ENCODE data around the gene RGL3.
"Not testable (repeated sequence)": the region's sequence is repeated elsewhere in the genome, so short reads cannot be mapped to it uniquely, and the experiment has no call there.

The RGL3 gene

DNA sequence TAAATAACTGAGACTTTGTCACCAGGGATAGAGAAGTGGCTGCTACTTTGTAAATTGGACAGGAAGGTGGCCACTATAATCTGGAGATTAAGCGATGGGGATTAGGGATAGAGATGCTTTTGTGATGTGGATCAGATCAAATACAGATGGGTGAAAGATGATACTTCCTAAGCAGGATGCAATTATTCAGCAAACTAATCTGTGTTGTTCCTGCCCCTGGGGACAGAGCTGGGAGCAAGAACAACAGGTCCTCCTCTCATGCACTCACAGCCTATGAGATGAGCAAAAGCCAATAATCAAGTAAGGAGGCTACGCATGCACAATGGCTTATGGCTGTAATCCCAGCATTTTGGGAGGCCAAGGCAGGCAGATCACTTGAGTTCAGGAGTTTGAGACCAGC is 4.6 kb downstream of the RGL3 start:
- Histone ChIP-seq H3K18ac (ENCODE audit: low read length) (no peak overlapping the region), H3K79me1 (ENCODE audit: low read length) (peaks cover 7% of the 10 kb centered on the region), H4K8ac (ENCODE audit: low read depth, low read length) (no peak overlapping the region), H3K9ac (ENCODE audit: low read length) (no peak overlapping the region), H3K27ac (ENCODE audit: low read depth, low read length) (no peak overlapping the region), H3K36me3 (ENCODE audit: control insufficient read depth in 1 of 2, insufficient read depth in 2 of 2, low read length in 2 of 2) (no peaks in the 10 kb centered on the region), H3K14ac (ENCODE audit: low read length) (no peak overlapping the region), H2AFZ (ENCODE audit: insufficient read depth, low read length, poor library complexity) (no peak overlapping the region), H2BK120ac (ENCODE audit: insufficient read depth, low read length, poor library complexity) (no peak overlapping the region), H2AK5ac (ENCODE audit: low read length) (no peak overlapping the region), H3K23ac (ENCODE audit: low read length) (no peak overlapping the region), H3K4me3 (ENCODE audit: low read depth, low read length) (no peak overlapping the region), H2BK5ac (ENCODE audit: low read depth, low read length, poor library complexity) (no peak overlapping the region), H4K91ac (ENCODE audit: low read depth, low read length) (no peak overlapping the region), H3K9me3 (ENCODE audit: insufficient read depth, low read depth, low read length) (peaks cover 2% of the 10 kb centered on the region), H3K79me2 (ENCODE audit: control insufficient read depth, insufficient read depth, low read length, poor library complexity) (peaks cover 2% of the 10 kb centered on the region), H3K27me3 (ENCODE audit: insufficient read depth, low read length) (no peaks in the 10 kb centered on the region), H3K4me2 (ENCODE audit: low read length) (no peak overlapping the region), H4K12ac (ENCODE audit: low read depth, low read length) (no peak overlapping the region), H3K4ac (ENCODE audit: low read depth, low read length) (no peak overlapping the region), H3K4me1 (ENCODE audit: control insufficient read depth in 1 of 2, insufficient read depth in 2 of 2, low read length in 2 of 2) (peaks cover 3% of the 10 kb centered on the region in 2 experiments), H2BK12ac (ENCODE audit: low read length) (no peak overlapping the region)
- DNase-seq: no peak
- WGBS (ENCODE audit: extremely low coverage, insufficient coverage, insufficient read length): no CpG with 5 or more reads among the region's 2 CpGs

DNA sequence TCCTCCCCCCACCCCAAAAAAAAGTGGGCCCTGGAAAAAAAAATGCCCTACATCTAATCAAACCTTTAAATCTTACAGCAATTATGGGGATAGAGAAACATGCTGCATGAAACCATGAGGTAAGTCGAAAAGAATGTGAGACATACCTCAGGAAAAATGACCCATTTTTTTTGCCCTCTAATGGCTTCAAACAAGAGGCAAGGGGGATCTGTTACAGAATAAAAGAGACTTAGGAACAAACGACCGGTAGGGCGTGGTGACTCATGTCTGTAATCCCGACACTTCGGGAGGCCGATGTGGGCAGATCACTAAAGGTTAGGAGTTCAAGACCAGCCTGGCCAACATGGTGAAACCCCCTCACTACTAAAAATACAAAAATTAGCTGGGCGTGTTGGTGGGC is 8.4 kb downstream of the RGL3 start:
- no peak overlapping the region for H4K91ac ChIP-seq (ENCODE audit: low read depth, low read length)
- no peaks in the 10 kb centered on the region for H3K79me2 ChIP-seq (ENCODE audit: control insufficient read depth, insufficient read depth, low read length, poor library complexity)

DNA sequence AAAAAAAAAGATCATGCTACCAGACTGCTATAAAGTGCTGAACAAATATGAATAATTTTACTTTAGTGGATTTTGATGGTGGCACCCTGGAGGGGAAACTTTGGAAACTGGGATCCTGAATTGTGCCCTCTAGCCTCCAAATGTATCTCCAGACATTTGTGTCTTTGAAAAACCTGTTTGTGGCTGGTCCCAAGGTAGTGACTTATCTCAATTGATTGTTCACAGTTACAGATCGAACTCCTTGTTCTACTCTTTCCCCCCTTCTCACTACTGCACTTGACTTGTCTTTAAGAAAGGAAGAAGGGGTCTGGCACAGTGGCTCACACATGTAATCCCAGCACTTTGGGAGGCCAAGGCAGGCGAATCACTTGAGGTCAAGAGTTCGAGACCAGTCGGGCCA is 10.5 kb downstream of the RGL3 start:
- Histone ChIP-seq H3K18ac (ENCODE audit: low read length) (no peak overlapping the region), H3K79me1 (ENCODE audit: low read length) (no peaks in the 10 kb centered on the region), H3K27me3 (ENCODE audit: insufficient read depth, low read length) (no peaks in the 10 kb centered on the region), H2BK12ac (ENCODE audit: low read length) (no peak overlapping the region), H3K4me2 (ENCODE audit: low read length) (no peak overlapping the region), H2AFZ (ENCODE audit: insufficient read depth, low read length, poor library complexity) (no peak overlapping the region), H3K36me3 (ENCODE audit: control insufficient read depth in 1 of 2, insufficient read depth in 2 of 2, low read length in 2 of 2) (peaks cover 10 to 11% of the 10 kb centered on the region in 2 experiments), H2BK120ac (ENCODE audit: insufficient read depth, low read length, poor library complexity) (no peak overlapping the region), H4K12ac (ENCODE audit: low read depth, low read length) (no peak overlapping the region), H2BK5ac (ENCODE audit: low read depth, low read length, poor library complexity) (no peak overlapping the region), H3K79me2 (ENCODE audit: control insufficient read depth, insufficient read depth, low read length, poor library complexity) (no peaks in the 10 kb centered on the region), H4K91ac (ENCODE audit: low read depth, low read length) (no peak overlapping the region), H3K9me3 (ENCODE audit: insufficient read depth, low read depth, low read length) (peaks cover 1% of the 10 kb centered on the region), H3K9ac (ENCODE audit: low read length) (no peak overlapping the region), H3K23ac (ENCODE audit: low read length) (no peak overlapping the region), H3K4me1 (ENCODE audit: control insufficient read depth in 1 of 2, insufficient read depth in 2 of 2, low read length in 2 of 2) (no peaks in the 10 kb centered on the region), H3K14ac (ENCODE audit: low read length) (no peak overlapping the region), H2AK5ac (ENCODE audit: low read length) (no peak overlapping the region), H3K27ac (ENCODE audit: low read depth, low read length) (no peak overlapping the region), H3K4me3 (ENCODE audit: low read depth, low read length) (no peak overlapping the region), H3K4ac (ENCODE audit: low read depth, low read length) (no peak overlapping the region), H4K8ac (ENCODE audit: low read depth, low read length) (no peak overlapping the region)
- no peak for DNase-seq
- no CpG with 5 or more reads among the region's 4 CpGs for WGBS (ENCODE audit: extremely low coverage, insufficient coverage, insufficient read length)

More for the DNA sequence above, 8.4 kb downstream of the RGL3 start:
- DNase-seq: peak; percentile 24 to 60
- no CpG with 5 or more reads among the region's 8 CpGs for WGBS (ENCODE audit: extremely low coverage, insufficient coverage, insufficient read length)
- H3K4me2 ChIP-seq (ENCODE audit: low read length): no peak overlapping the region
- H3K23ac ChIP-seq (ENCODE audit: low read length): no peak overlapping the region
- no peak overlapping the region for H3K14ac ChIP-seq (ENCODE audit: low read length)
- no peaks in the 10 kb centered on the region for H3K9me3 ChIP-seq (ENCODE audit: insufficient read depth, low read depth, low read length)
- no peak overlapping the region for H2BK5ac ChIP-seq (ENCODE audit: low read depth, low read length, poor library complexity)
- no peak overlapping the region for H4K8ac ChIP-seq (ENCODE audit: low read depth, low read length)
- peaks cover 3 to 5% of the 10 kb centered on the region in 2 experiments for H3K36me3 ChIP-seq (ENCODE audit: control insufficient read depth in 1 of 2, insufficient read depth in 2 of 2, low read length in 2 of 2)
- H2BK120ac ChIP-seq (ENCODE audit: insufficient read depth, low read length, poor library complexity): no peak overlapping the region
- H3K4ac ChIP-seq (ENCODE audit: low read depth, low read length): no peak overlapping the region
- no peak overlapping the region for H4K12ac ChIP-seq (ENCODE audit: low read depth, low read length)
- no peak overlapping the region for H2BK12ac ChIP-seq (ENCODE audit: low read length)
- no peaks in the 10 kb centered on the region for H3K4me1 ChIP-seq (ENCODE audit: control insufficient read depth in 1 of 2, insufficient read depth in 2 of 2, low read length in 2 of 2)
- no peak overlapping the region for H3K18ac ChIP-seq (ENCODE audit: low read length)
- H3K27me3 ChIP-seq (ENCODE audit: insufficient read depth, low read length): no peaks in the 10 kb centered on the region
- no peak overlapping the region for H3K9ac ChIP-seq (ENCODE audit: low read length)
- no peaks in the 10 kb centered on the region for H3K79me1 ChIP-seq (ENCODE audit: low read length)
- no peak overlapping the region for H3K4me3 ChIP-seq (ENCODE audit: low read depth, low read length)
- no peak overlapping the region for H2AK5ac ChIP-seq (ENCODE audit: low read length)
- H3K27ac ChIP-seq (ENCODE audit: low read depth, low read length): peak overlapping the region; percentile 29
- no peak overlapping the region for H2AFZ ChIP-seq (ENCODE audit: insufficient read depth, low read length, poor library complexity)

DNA sequence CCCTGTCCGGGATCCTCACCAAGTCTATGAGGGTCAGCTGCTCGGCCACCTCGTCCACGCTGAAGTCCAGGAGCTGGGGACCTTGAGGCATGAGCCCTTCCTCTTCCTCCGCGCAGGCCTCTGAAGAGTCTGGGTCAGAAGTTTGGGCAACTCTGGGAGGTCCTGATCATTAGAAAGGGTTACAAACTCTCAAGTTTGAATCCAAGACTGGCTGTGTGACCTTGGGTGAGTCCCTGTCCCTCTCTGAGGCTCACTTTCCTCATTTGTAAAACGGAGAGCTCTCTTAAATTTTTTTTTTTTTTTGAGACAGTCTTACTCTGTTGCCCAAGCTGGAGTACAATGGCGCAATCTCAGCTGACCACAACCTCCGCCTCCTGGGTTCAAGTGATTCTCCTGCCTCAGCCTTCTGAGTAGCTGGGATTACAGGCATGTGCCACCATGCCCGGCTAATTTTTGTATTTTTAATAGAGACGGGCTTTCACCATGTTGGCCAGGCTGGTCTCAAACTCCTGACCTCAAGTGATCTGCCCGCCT is 12.3 kb downstream of the RGL3 start:
- WGBS (ENCODE audit: extremely low coverage, insufficient coverage, insufficient read length): no CpG with 5 or more reads among the region's 12 CpGs

More for the DNA sequence above, 12.3 kb downstream of the RGL3 start:
- not testable (repeated sequence) for H3K18ac ChIP-seq (ENCODE audit: low read length); DNase-seq; H3K9me3 ChIP-seq (ENCODE audit: insufficient read depth, low read depth, low read length); H3K27me3 ChIP-seq (ENCODE audit: insufficient read depth, low read length); H3K79me2 ChIP-seq (ENCODE audit: control insufficient read depth, insufficient read depth, low read length, poor library complexity); H3K4me2 ChIP-seq (ENCODE audit: low read length); H2AFZ ChIP-seq (ENCODE audit: insufficient read depth, low read length, poor library complexity); H3K27ac ChIP-seq (ENCODE audit: low read depth, low read length); H3K14ac ChIP-seq (ENCODE audit: low read length); H3K4me3 ChIP-seq (ENCODE audit: low read depth, low read length); H4K12ac ChIP-seq (ENCODE audit: low read depth, low read length); H3K4me1 ChIP-seq (ENCODE audit: control insufficient read depth in 1 of 2, insufficient read depth in 2 of 2, low read length in 2 of 2); H2BK120ac ChIP-seq (ENCODE audit: insufficient read depth, low read length, poor library complexity); H3K4ac ChIP-seq (ENCODE audit: low read depth, low read length); H3K79me1 ChIP-seq (ENCODE audit: low read length); H4K91ac ChIP-seq (ENCODE audit: low read depth, low read length); H4K8ac ChIP-seq (ENCODE audit: low read depth, low read length); H2BK5ac ChIP-seq (ENCODE audit: low read depth, low read length, poor library complexity); H3K23ac ChIP-seq (ENCODE audit: low read length); H2AK5ac ChIP-seq (ENCODE audit: low read length); H2BK12ac ChIP-seq (ENCODE audit: low read length); H3K9ac ChIP-seq (ENCODE audit: low read length)
- peaks cover 16 to 22% of the 10 kb centered on the region in 2 experiments for H3K36me3 ChIP-seq (ENCODE audit: control insufficient read depth in 1 of 2, insufficient read depth in 2 of 2, low read length in 2 of 2)

Measured in trophoblast cell (in vitro differentiated cells and primary cell).